Measurements from ENCODE around the gene CAVIN1. TPM values are rescaled to one million over a fixed set of nuclear protein-coding genes. Genes with fewer than 3 reads are reported as not detected.

The CAVIN1 gene
- polyA plus RNA-seq, 1 experiment, result 734 TPM

- no peaks in the 10 kb centered on the region for H3K27me3 ChIP-seq (ENCODE audit: control insufficient read depth, insufficient read depth, low read length)
- DNase-seq (ENCODE audit: low read depth), result no peak
- H3K4me3 ChIP-seq (ENCODE audit: low read depth, low read length), result no peak overlapping the region
- POLR2A ChIA-PET, result interaction anchor here (1.0 kb wide), 1 partner anchor 9 kb away, joined by 4 read pairs; the partner anchor contains the start of gene CAVIN1
- no peak for TF ChIP-seq CTCF (IDR thresholded peaks at IDR 0.05; ENCODE audit: insufficient read depth, low read depth, low read length)
- peaks cover 8% of the 10 kb centered on the region for H3K36me3 ChIP-seq (ENCODE audit: control insufficient read depth, insufficient read depth, low read length)
- CTCF ChIA-PET, result interaction anchor here (0.7 to 1.4 kb wide), 5 partner anchors 10 to 118 kb away, joined by 3 read pairs; partner anchors contain the start of gene CAVIN1
These were observed 9.5 kb downstream of the CAVIN1 start for GRCh38 chr17:42413464-42414040.

GRCh38 chr17:42411905-42412679 lies 11.0 kb downstream of the CAVIN1 start:
- POLR2A ChIA-PET, result no interaction called here
- H3K4me3 ChIP-seq (ENCODE audit: low read depth, low read length), result no peak overlapping the region
- DNase-seq (ENCODE audit: low read depth), result no peak
- no peak for TF ChIP-seq CTCF (IDR thresholded peaks at IDR 0.05; ENCODE audit: insufficient read depth, low read depth, low read length)
- no peaks in the 10 kb centered on the region for H3K27me3 ChIP-seq (ENCODE audit: control insufficient read depth, insufficient read depth, low read length)
- CTCF ChIA-PET, result interaction anchor here (1.3 to 1.4 kb wide), 2 partner anchors 11 to 16 kb away, joined by 3 read pairs; partner anchors contain the start of gene CAVIN1
- peaks cover 8% of the 10 kb centered on the region for H3K36me3 ChIP-seq (ENCODE audit: control insufficient read depth, insufficient read depth, low read length)

GRCh38 chr17:42411361-42411760 lies 11.7 kb downstream of the CAVIN1 start:
- Histone ChIP-seq H3K4me3 (ENCODE audit: low read depth, low read length) (no peak overlapping the region), H3K27me3 (ENCODE audit: control insufficient read depth, insufficient read depth, low read length) (no peaks in the 10 kb centered on the region), H3K36me3 (ENCODE audit: control insufficient read depth, insufficient read depth, low read length) (peaks cover 5% of the 10 kb centered on the region)
- no peak for TF ChIP-seq CTCF (IDR thresholded peaks at IDR 0.05; ENCODE audit: insufficient read depth, low read depth, low read length)
- CTCF ChIA-PET, result interaction anchor here (1.1 to 1.3 kb wide), 2 partner anchors 17 to 116 kb away, joined by 3 read pairs; no protein-coding TSS in a partner anchor
- no peak for DNase-seq (ENCODE audit: low read depth)
- POLR2A ChIA-PET, result no interaction called here

GRCh38 chr17:42410319-42410685 lies 12.8 kb downstream of the CAVIN1 start:
- peaks cover 5% of the 10 kb centered on the region for H3K36me3 ChIP-seq (ENCODE audit: control insufficient read depth, insufficient read depth, low read length)
- POLR2A ChIA-PET, result interaction anchor here (1.3 kb wide), 1 partner anchor 13 kb away, joined by 8 read pairs; the partner anchor contains the start of gene CAVIN1
- no peaks in the 10 kb centered on the region for H3K27me3 ChIP-seq (ENCODE audit: control insufficient read depth, insufficient read depth, low read length)
- DNase-seq (ENCODE audit: low read depth), result no peak
- CTCF ChIA-PET, result interaction anchor here (0.6 to 1.3 kb wide), 3 partner anchors 88 to 715 kb away, joined by 3 to 4 read pairs (median 3); no protein-coding TSS in a partner anchor
- H3K4me3 ChIP-seq (ENCODE audit: low read depth, low read length), result no peak overlapping the region
- TF ChIP-seq CTCF (IDR thresholded peaks at IDR 0.05; ENCODE audit: insufficient read depth, low read depth, low read length), result no peak

All from BJ (cell line).